Activated T-helper 17 cell treated with anti-CD3 and anti-CD28 coated beads, Interleukin-2, amount 50 U/mL, for 72 hours (primary cell): Measurements from ENCODE around the gene IGFLR1. TPM values are rescaled to one million over a fixed set of nuclear protein-coding genes. Genes with fewer than 3 reads are reported as not detected.
"Not testable (repeated sequence)": the region's sequence is repeated elsewhere in the genome, so short reads cannot be mapped to it uniquely, and the experiment has no call there.

ENCODE experiments used
- ATAC-seq: fragments of 150-1000 bp; cut with Tn5 transposase; replicated peaks from 2 replicates; pipeline ENCODE4 v1.10.0; 2021; ENCODE audit warnings: mild to moderate bottlenecking, moderate library complexity
- H3K27ac Mint-ChIP-seq: one replicate; pipeline ENCODE4 v1.8.0; 2022; ENCODE audit warnings: mixed read lengths
- H3K27me3 Mint-ChIP-seq: one replicate; pipeline ENCODE4 v1.8.0; 2022; ENCODE audit warnings: mixed read lengths
- H3K36me3 Mint-ChIP-seq: one replicate; pipeline ENCODE4 v1.8.0; 2022; ENCODE audit warnings: low read depth, mild to moderate bottlenecking, mixed read lengths
- H3K4me1 Mint-ChIP-seq: one replicate; pipeline ENCODE4 v1.8.0; 2022; ENCODE audit warnings: mixed read lengths
- H3K4me3 Mint-ChIP-seq: one replicate; pipeline ENCODE4 v1.8.0; 2022; ENCODE audit warnings: mild to moderate bottlenecking, mixed read lengths
- H3K9me3 Mint-ChIP-seq: one replicate; pipeline ENCODE4 v1.8.0; 2022; ENCODE audit warnings: mixed read lengths
- total RNA-seq, 2 donors: library from RNA; stranded (reverse); gene quantifications; one replicate each; pipeline ENCODE4 v1.2.3, GENCODE V29; 2022

IGFLR1 gene
- total RNA-seq, 2 donors from 2014 or later: 42.3 to 153 TPM

- Mint-ChIP-seq H3K4me3 (peak overlapping the region; percentile 96), H3K4me1 (peaks cover 8% of the 10 kb centered on the region), H3K36me3 (peaks cover 51% of the 10 kb centered on the region), H3K27ac (peak overlapping the region; percentile 98), H3K27me3 (no peaks in the 10 kb centered on the region), H3K9me3 (no peaks in the 10 kb centered on the region)
- ATAC-seq: peak; percentile 52
Measured at GRCh38 chr19:35710784-35711723, 31.2 kb downstream of the IGFLR1 start.

- H3K4me3 Mint-ChIP-seq: no peak overlapping the region
- peaks cover 8% of the 10 kb centered on the region for H3K4me1 Mint-ChIP-seq
- H3K36me3 Mint-ChIP-seq: peaks cover 24% of the 10 kb centered on the region
- no peaks in the 10 kb centered on the region for H3K9me3 Mint-ChIP-seq
- H3K27me3 Mint-ChIP-seq: no peaks in the 10 kb centered on the region
- no peak for ATAC-seq
- H3K27ac Mint-ChIP-seq: no peak overlapping the region
Measured at GRCh38 chr19:35708391-35708790, 33.9 kb downstream of the IGFLR1 start.

- peaks cover 5% of the 10 kb centered on the region for H3K4me1 Mint-ChIP-seq
- no peak within 1 kb of the TSS for H3K27ac Mint-ChIP-seq
- H3K9me3 Mint-ChIP-seq: no peaks in the 10 kb centered on the region
- H3K27me3 Mint-ChIP-seq: no peaks in the 10 kb centered on the region
- no peak for ATAC-seq
- no peak within 1 kb of the TSS for H3K4me3 Mint-ChIP-seq
- peaks cover 5% of the 10 kb centered on the region for H3K36me3 Mint-ChIP-seq
Measured at GRCh38 chr19:35704218-35704617, 38.0 kb downstream of the IGFLR1 start, which contains the start of gene ZBTB32. ZBTB32 (plus strand) TSS chr19:35704558; CDS start chr19:35714627, 10,069 bp downstream.

GRCh38 chr19:35703343-35703742 lies 38.9 kb downstream of the IGFLR1 start:
- no peak overlapping the region for H3K27ac Mint-ChIP-seq
- no peak for ATAC-seq
- peaks cover 5% of the 10 kb centered on the region for H3K4me1 Mint-ChIP-seq
- no peak overlapping the region for H3K4me3 Mint-ChIP-seq
- peaks cover 5% of the 10 kb centered on the region for H3K36me3 Mint-ChIP-seq
- H3K9me3 Mint-ChIP-seq: no peaks in the 10 kb centered on the region
- no peaks in the 10 kb centered on the region for H3K27me3 Mint-ChIP-seq

GRCh38 chr19:35702223-35703012 lies 39.8 kb downstream of the IGFLR1 start:
- peaks cover 5% of the 10 kb centered on the region for H3K36me3 Mint-ChIP-seq
- H3K27ac Mint-ChIP-seq: peak overlapping the region; percentile 93
- peak; percentile 99 for ATAC-seq
- peak overlapping the region; percentile 91 for H3K4me3 Mint-ChIP-seq
- peaks cover 5% of the 10 kb centered on the region for H3K4me1 Mint-ChIP-seq
- no peaks in the 10 kb centered on the region for H3K9me3 Mint-ChIP-seq
- H3K27me3 Mint-ChIP-seq: no peaks in the 10 kb centered on the region

GRCh38 chr19:35696835-35697234 lies 45.4 kb downstream of the IGFLR1 start:
- H3K4me1 Mint-ChIP-seq: peaks cover 4% of the 10 kb centered on the region
- peak overlapping the region; percentile 12 for H3K4me3 Mint-ChIP-seq
- ATAC-seq: peak; percentile 62
- H3K27ac Mint-ChIP-seq: no peak overlapping the region
- no peaks in the 10 kb centered on the region for H3K27me3 Mint-ChIP-seq
- no peaks in the 10 kb centered on the region for H3K9me3 Mint-ChIP-seq
- H3K36me3 Mint-ChIP-seq: no peaks in the 10 kb centered on the region

- no peak for ATAC-seq
- H3K36me3 Mint-ChIP-seq: no peaks in the 10 kb centered on the region
- no peak overlapping the region for H3K27ac Mint-ChIP-seq
- no peaks in the 10 kb centered on the region for H3K27me3 Mint-ChIP-seq
- no peaks in the 10 kb centered on the region for H3K9me3 Mint-ChIP-seq
- H3K4me3 Mint-ChIP-seq: no peak overlapping the region
- H3K4me1 Mint-ChIP-seq: peaks cover 4% of the 10 kb centered on the region
Measured at GRCh38 chr19:35695895-35696422, 46.3 kb downstream of the IGFLR1 start.

GRCh38 chr19:35693835-35694599 lies 48.2 kb downstream of the IGFLR1 start:
- Mint-ChIP-seq H3K4me3 (peak overlapping the region; percentile 47), H3K27me3 (no peaks in the 10 kb centered on the region), H3K27ac (peak overlapping the region; percentile 43), H3K4me1 (peaks cover 4% of the 10 kb centered on the region), H3K36me3 (no peaks in the 10 kb centered on the region), H3K9me3 (no peaks in the 10 kb centered on the region)
- ATAC-seq: peak; percentile 99

GRCh38 chr19:35693422-35693821 lies 48.8 kb downstream of the IGFLR1 start:
- peaks cover 4% of the 10 kb centered on the region for H3K4me1 Mint-ChIP-seq
- H3K27ac Mint-ChIP-seq: no peak overlapping the region
- no peaks in the 10 kb centered on the region for H3K9me3 Mint-ChIP-seq
- ATAC-seq: peak; percentile 5
- H3K27me3 Mint-ChIP-seq: no peaks in the 10 kb centered on the region
- H3K36me3 Mint-ChIP-seq: no peaks in the 10 kb centered on the region
- no peak overlapping the region for H3K4me3 Mint-ChIP-seq

- Mint-ChIP-seq H3K4me3 (no peak overlapping the region), H3K27me3 (no peaks in the 10 kb centered on the region), H3K36me3 (no peaks in the 10 kb centered on the region), H3K27ac (no peak overlapping the region), H3K9me3 (no peaks in the 10 kb centered on the region), H3K4me1 (peaks cover 4% of the 10 kb centered on the region)
- no peak for ATAC-seq
Measured at GRCh38 chr19:35692010-35692409, 50.2 kb downstream of the IGFLR1 start.

- H3K4me1 Mint-ChIP-seq, H3K27ac Mint-ChIP-seq, ATAC-seq, H3K4me3 Mint-ChIP-seq, H3K9me3 Mint-ChIP-seq, H3K27me3 Mint-ChIP-seq, H3K36me3 Mint-ChIP-seq: not testable (repeated sequence)
Measured at GRCh38 chr19:35691106-35691505, 51.1 kb downstream of the IGFLR1 start.

GRCh38 chr19:35689836-35690235 lies 52.4 kb downstream of the IGFLR1 start:
- Mint-ChIP-seq H3K9me3 (no peaks in the 10 kb centered on the region), H3K4me1 (peaks cover 4% of the 10 kb centered on the region)

More at GRCh38 chr19:35689836-35690235, 52.4 kb downstream of the IGFLR1 start:
- no peak overlapping the region for H3K27ac Mint-ChIP-seq
- ATAC-seq: no peak
- H3K27me3 Mint-ChIP-seq: no peaks in the 10 kb centered on the region
- H3K4me3 Mint-ChIP-seq: no peak overlapping the region
- H3K36me3 Mint-ChIP-seq: no peaks in the 10 kb centered on the region
